Neural cell (in vitro differentiated cells): ENCODE results near the gene ASXL1. TPM values are rescaled to one million over a fixed set of nuclear protein-coding genes. Genes with fewer than 3 reads are reported as not detected.

ENCODE experiments used
- H2AFZ ChIP-seq: fragments of 200-600, 300-800 bp; sonication (generic), shearing (Covaris generic); 2 replicates; pipeline ENCODE4 v1.6.0; 2014; ENCODE audit warnings: low read depth, mild to moderate bottlenecking, antibody characterized with exemption, low read length, moderate library complexity
- H3F3A ChIP-seq: fragments of 200-600 bp; shearing (Covaris generic); 2 replicates; pipeline ENCODE4 v1.6.1; 2016; ENCODE audit warnings: mild to moderate bottlenecking, moderate library complexity, mixed read lengths, antibody characterized with exemption, low read length; ENCODE audit not compliant: insufficient read depth, poor library complexity, severe bottlenecking
- H3K27ac ChIP-seq: fragments of 200-600, 300-800 bp; sonication (generic), shearing (Covaris generic); 2 replicates; pipeline ENCODE4 v1.5.1; 2014; ENCODE audit warnings: mild to moderate bottlenecking, low read length, moderate library complexity
- H3K27me3 ChIP-seq: fragments of 300-800, 200-600 bp; sonication (generic), shearing (Covaris generic); 2 replicates; pipeline ENCODE4 v1.6.0; 2014; ENCODE audit warnings: mild to moderate bottlenecking, low read depth, low read length, moderate library complexity; ENCODE audit not compliant: insufficient read depth
- H3K36me3 ChIP-seq: fragments of 300-800, 200-600 bp; sonication (generic), shearing (Covaris generic); 2 replicates; pipeline ENCODE4 v1.5.1; 2014; ENCODE audit warnings: mild to moderate bottlenecking, antibody characterized with exemption, low read length, moderate library complexity; ENCODE audit not compliant: insufficient read depth
- H3K4me2 ChIP-seq: fragments of 300-800, 200-600 bp; sonication (generic), shearing (Covaris generic); 2 replicates; pipeline ENCODE4 v1.6.0; 2014; ENCODE audit warnings: mild to moderate bottlenecking, low read length
- H3K4me3 ChIP-seq: fragments of 300-800, 200-600 bp; sonication (generic), shearing (Covaris generic); 2 replicates; pipeline ENCODE4 v1.5.1; 2014; ENCODE audit warnings: mild to moderate bottlenecking, low read length, moderate library complexity
- H3K79me2 ChIP-seq: fragments of 200-600 bp; shearing (Covaris generic); replicated peaks from 2 replicates; pipeline ENCODE4 v1.6.0; 2014; ENCODE audit warnings: mild to moderate bottlenecking, low read length, moderate library complexity; ENCODE audit not compliant: insufficient read depth
- H3K9ac ChIP-seq: fragments of 300-800, 200-600 bp; sonication (generic), shearing (Covaris generic); 2 replicates; pipeline ENCODE4 v1.6.1; 2016; ENCODE audit warnings: mild to moderate bottlenecking, low read length, mixed read lengths
- H3K9me2 ChIP-seq: fragments of 200-600 bp; shearing (Covaris generic); 2 replicates; pipeline ENCODE4 v1.6.1; 2016; ENCODE audit warnings: mild to moderate bottlenecking, low read length, mixed read lengths; ENCODE audit not compliant: insufficient read depth
- H3K9me3 ChIP-seq: fragments of 200-600, 300-800 bp; sonication (generic), shearing (Covaris generic); 2 replicates; pipeline ENCODE4 v1.6.1; 2016; ENCODE audit warnings: mild to moderate bottlenecking, mixed run types, low read length, moderate library complexity, mixed read lengths
- H4K20me1 ChIP-seq: fragments of 200-600 bp; shearing (Covaris generic); 2 replicates; pipeline ENCODE4 v1.6.1; 2016; ENCODE audit warnings: mild to moderate bottlenecking, mixed run types; ENCODE audit not compliant: insufficient read depth
- CTCF ChIP-seq: fragments of 450-650 bp; IDR thresholded peaks from 2 replicates; pipeline ENCODE4 v1.5.1; 2014; ENCODE audit warnings: antibody characterized with exemption, mild to moderate bottlenecking, moderate library complexity; ENCODE audit not compliant: poor library complexity, severe bottlenecking
- EP300 ChIP-seq: fragments of 450-650 bp; conservative IDR thresholded peaks from 2 replicates; pipeline ENCODE4 v1.6.1; 2014; ENCODE audit warnings: antibody characterized with exemption, mild to moderate bottlenecking, moderate library complexity; ENCODE audit not compliant: poor library complexity, severe bottlenecking
- EZH2 ChIP-seq: fragments of 200-600, 300-800 bp; shearing (Covaris generic), sonication (generic); IDR thresholded peaks from 2 replicates; pipeline ENCODE4 v1.6.1; 2014; ENCODE audit warnings: antibody characterized with exemption, low read length, borderline replicate concordance, mild to moderate bottlenecking; ENCODE audit not compliant: insufficient read depth, poor library complexity, severe bottlenecking
- MXI1 ChIP-seq: fragments of 450-650 bp; conservative IDR thresholded peaks from 2 replicates; pipeline ENCODE4 v1.6.1; 2014; ENCODE audit warnings: antibody characterized with exemption, mild to moderate bottlenecking; ENCODE audit not compliant: poor library complexity, severe bottlenecking
- POLR2AphosphoS5 ChIP-seq: IDR thresholded peaks from 2 replicates; pipeline ENCODE4 v1.6.1; 2012
- RAD21 ChIP-seq: fragments of 450-650 bp; conservative IDR thresholded peaks from 2 replicates; pipeline ENCODE4 v1.6.1; 2014; ENCODE audit warnings: antibody characterized with exemption, mild to moderate bottlenecking, moderate library complexity
- SMC3 ChIP-seq: fragments of 450-650 bp; conservative IDR thresholded peaks from 2 replicates; pipeline ENCODE4 v1.6.1; 2014; ENCODE audit warnings: antibody characterized with exemption, mild to moderate bottlenecking, moderate library complexity; ENCODE audit not compliant: poor library complexity
- TAF1 ChIP-seq: IDR thresholded peaks from 2 replicates; pipeline ENCODE4 v1.6.1; 2012; ENCODE audit warnings: low read depth
- polyA plus RNA-seq: library from polyadenylated mRNA; depleted of rRNA; stranded (reverse); fragments of >200 nt; gene quantifications from 2 replicates; pipeline ENCODE4 v1.2.3, GENCODE V29; 2014
- TF ChIP-seq, protein P1 (sequence below): IDR thresholded peaks from 2 replicates; pipeline ENCODE4 v1.6.1; 2012; ENCODE audit warnings: borderline replicate concordance

Gene ASXL1
- polyA plus RNA-seq, 1 donor from 2014 or later: 45.9 TPM

GRCh38 chr20:32474967-32475811 is 117.1 kb downstream of the ASXL1 start:
- no peaks in the 10 kb centered on the region for H3K9me2 ChIP-seq
- peaks cover 89% of the 10 kb centered on the region for H3K79me2 ChIP-seq
- peak overlapping the region; percentile 25 for H3K4me2 ChIP-seq
- no peak overlapping the region for H2AFZ ChIP-seq
- TF ChIP-seq, protein P1, sequence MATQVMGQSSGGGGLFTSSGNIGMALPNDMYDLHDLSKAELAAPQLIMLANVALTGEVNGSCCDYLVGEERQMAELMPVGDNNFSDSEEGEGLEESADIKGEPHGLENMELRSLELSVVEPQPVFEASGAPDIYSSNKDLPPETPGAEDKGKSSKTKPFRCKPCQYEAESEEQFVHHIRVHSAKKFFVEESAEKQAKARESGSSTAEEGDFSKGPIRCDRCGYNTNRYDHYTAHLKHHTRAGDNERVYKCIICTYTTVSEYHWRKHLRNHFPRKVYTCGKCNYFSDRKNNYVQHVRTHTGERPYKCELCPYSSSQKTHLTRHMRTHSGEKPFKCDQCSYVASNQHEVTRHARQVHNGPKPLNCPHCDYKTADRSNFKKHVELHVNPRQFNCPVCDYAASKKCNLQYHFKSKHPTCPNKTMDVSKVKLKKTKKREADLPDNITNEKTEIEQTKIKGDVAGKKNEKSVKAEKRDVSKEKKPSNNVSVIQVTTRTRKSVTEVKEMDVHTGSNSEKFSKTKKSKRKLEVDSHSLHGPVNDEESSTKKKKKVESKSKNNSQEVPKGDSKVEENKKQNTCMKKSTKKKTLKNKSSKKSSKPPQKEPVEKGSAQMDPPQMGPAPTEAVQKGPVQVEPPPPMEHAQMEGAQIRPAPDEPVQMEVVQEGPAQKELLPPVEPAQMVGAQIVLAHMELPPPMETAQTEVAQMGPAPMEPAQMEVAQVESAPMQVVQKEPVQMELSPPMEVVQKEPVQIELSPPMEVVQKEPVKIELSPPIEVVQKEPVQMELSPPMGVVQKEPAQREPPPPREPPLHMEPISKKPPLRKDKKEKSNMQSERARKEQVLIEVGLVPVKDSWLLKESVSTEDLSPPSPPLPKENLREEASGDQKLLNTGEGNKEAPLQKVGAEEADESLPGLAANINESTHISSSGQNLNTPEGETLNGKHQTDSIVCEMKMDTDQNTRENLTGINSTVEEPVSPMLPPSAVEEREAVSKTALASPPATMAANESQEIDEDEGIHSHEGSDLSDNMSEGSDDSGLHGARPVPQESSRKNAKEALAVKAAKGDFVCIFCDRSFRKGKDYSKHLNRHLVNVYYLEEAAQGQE: no peak
- no peak for TF ChIP-seq EP300
- no peak for TF ChIP-seq SMC3
- TF ChIP-seq EZH2: no peak
- no peak for TF ChIP-seq TAF1
- TF ChIP-seq RAD21: no peak
- no peak for TF ChIP-seq CTCF
- TF ChIP-seq POLR2AphosphoS5: no peak
- no peak for TF ChIP-seq MXI1
- peak overlapping the region; percentile 55 for H3K4me3 ChIP-seq
- H3F3A ChIP-seq: no peaks in the 10 kb centered on the region
- H4K20me1 ChIP-seq: peaks cover 98% of the 10 kb centered on the region
- peaks cover 4% of the 10 kb centered on the region for H3K36me3 ChIP-seq
- H3K9ac ChIP-seq: peak overlapping the region; percentile 45
- H3K27ac ChIP-seq: no peak overlapping the region
- H3K27me3 ChIP-seq: no peaks in the 10 kb centered on the region
- no peaks in the 10 kb centered on the region for H3K9me3 ChIP-seq

DNA sequence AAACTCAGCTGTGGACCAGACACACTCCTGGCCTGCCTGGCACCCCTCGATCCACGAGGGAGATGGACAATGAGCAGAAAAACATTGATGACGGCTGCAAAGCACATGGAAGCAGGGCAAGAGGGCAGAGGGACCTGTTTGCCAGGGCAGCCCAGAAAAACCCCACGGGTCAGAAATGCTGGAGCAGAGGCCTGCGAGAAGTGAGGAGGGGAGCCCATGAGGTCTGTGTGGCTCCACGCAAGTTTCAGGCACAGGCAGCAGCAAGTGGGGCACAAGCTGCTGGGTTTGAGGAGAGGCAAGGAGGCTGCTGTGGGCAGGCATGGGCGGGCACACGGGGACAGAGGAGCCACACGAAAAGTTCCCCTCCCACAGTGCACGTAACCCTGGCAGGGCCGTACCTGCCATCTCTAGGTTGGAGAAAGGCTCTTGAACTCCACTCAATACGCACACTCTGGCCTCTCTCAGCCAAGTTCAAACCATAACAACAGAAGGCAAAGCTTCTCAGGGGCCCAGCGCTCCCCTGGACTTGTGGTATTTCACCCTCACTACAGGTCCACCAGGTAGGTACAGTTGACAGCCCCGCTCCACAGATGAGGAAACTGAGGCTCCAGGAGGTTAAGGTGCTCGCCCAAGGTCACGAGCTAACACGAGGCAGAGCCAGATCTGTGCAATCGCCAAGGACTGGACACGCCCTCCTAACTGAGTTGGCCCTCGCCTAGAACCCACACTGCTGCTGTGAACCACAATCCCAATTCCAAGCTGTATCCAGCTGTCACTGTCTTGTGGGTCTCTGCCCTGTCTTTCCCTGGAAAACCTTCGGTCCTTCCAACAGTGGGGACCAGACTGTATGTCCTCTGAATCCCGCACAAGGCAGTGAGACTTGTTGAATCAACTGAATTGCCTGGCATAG is 118.8 kb downstream of the ASXL1 start:
- H4K20me1 ChIP-seq: peaks cover 93% of the 10 kb centered on the region
- no peaks in the 10 kb centered on the region for H3K27me3 ChIP-seq
- peak overlapping the region; percentile 55 for H3K4me3 ChIP-seq
- peak overlapping the region; percentile 45 for H3K9ac ChIP-seq
- peak overlapping the region; percentile 20 for H3K27ac ChIP-seq
- peaks cover 96% of the 10 kb centered on the region for H3K79me2 ChIP-seq
- H2AFZ ChIP-seq: no peak overlapping the region
- TF ChIP-seq EP300 (no peak), EZH2 (no peak), POLR2AphosphoS5 (no peak), SMC3 (no peak), TAF1 (no peak), RAD21 (no peak), MXI1 (no peak), CTCF (no peak)
- TF ChIP-seq, protein P1: no peak
- H3K4me2 ChIP-seq: no peak overlapping the region
- H3F3A ChIP-seq: no peaks in the 10 kb centered on the region
- H3K36me3 ChIP-seq: peaks cover 3% of the 10 kb centered on the region
- no peaks in the 10 kb centered on the region for H3K9me3 ChIP-seq
- H3K9me2 ChIP-seq: no peaks in the 10 kb centered on the region
